Tibial nerve (tissue), 4 donors: ENCODE measurements around the gene IRX5.

Experiments
- EP300 ChIP-seq, 2 donors: sonication (generic); formaldehyde crosslinking; IDR thresholded peaks; one replicate each; pipeline ENCODE4 v1.6.1; 2017; ENCODE audit warnings: antibody characterized with exemption in 2 of 2, mild to moderate bottlenecking in 1 of 2
- POLR2A ChIP-seq, 2 donors: fragments of 450-650 bp; IDR thresholded peaks; one replicate each; pipeline ENCODE4 v1.6.1; 2017; ENCODE audit warnings: antibody characterized with exemption in 2 of 2, mild to moderate bottlenecking in 2 of 2, moderate library complexity in 2 of 2
- TF ChIP-seq, protein P1 (sequence below), 5 experiments: fragments of 200-600 bp in 3 of 5; fragments of 450-650 bp in 2 of 5; sonication (generic) in 3 of 5; IDR thresholded peaks; one replicate each; pipeline ENCODE4 v1.5.1; 2016 to 2019; ENCODE audit warnings: antibody characterized with exemption in 5 of 5, mild to moderate bottlenecking in 3 of 5, moderate library complexity in 2 of 5

- no peak for TF ChIP-seq POLR2A (IDR thresholded peaks at IDR 0.05)
- no peak for TF ChIP-seq EP300 (IDR thresholded peaks at IDR 0.05)
- TF ChIP-seq, protein P1, sequence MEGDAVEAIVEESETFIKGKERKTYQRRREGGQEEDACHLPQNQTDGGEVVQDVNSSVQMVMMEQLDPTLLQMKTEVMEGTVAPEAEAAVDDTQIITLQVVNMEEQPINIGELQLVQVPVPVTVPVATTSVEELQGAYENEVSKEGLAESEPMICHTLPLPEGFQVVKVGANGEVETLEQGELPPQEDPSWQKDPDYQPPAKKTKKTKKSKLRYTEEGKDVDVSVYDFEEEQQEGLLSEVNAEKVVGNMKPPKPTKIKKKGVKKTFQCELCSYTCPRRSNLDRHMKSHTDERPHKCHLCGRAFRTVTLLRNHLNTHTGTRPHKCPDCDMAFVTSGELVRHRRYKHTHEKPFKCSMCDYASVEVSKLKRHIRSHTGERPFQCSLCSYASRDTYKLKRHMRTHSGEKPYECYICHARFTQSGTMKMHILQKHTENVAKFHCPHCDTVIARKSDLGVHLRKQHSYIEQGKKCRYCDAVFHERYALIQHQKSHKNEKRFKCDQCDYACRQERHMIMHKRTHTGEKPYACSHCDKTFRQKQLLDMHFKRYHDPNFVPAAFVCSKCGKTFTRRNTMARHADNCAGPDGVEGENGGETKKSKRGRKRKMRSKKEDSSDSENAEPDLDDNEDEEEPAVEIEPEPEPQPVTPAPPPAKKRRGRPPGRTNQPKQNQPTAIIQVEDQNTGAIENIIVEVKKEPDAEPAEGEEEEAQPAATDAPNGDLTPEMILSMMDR (IDR thresholded peaks at IDR 0.05): no peak
These were observed 44.6 kb upstream of the IRX5 start for GRCh38 chr16:54886078-54886477.
